ENCODE results near the gene NAPG.
"Not testable (repeated sequence)": the region's sequence is repeated elsewhere in the genome, so short reads cannot be mapped to it uniquely, and the experiment has no call there.

Gene NAPG

DNA sequence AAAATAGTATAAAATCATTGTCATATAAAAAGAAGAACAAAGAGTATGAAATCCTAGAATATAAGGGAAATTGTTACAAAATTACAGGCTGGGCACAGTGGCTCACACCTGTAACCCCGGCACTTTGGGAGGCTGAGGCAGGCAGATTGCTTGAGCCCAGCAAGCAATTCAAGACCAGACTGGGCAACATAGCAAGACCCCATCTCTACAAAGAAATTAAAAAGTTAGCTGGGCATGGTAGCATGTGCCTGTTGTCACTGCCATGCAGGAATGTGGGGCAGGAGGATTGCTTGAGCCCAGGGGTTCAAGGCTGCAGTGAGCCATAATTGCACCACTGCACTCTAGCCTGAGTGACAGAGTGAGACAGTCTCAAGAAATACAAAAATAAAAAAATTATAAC, 44.8 kb downstream of the NAPG start:
- no peak overlapping the region for H3K9ac ChIP-seq (ENCODE audit: low read depth, low read length, poor library complexity, severe bottlenecking)
- H3K9me2 ChIP-seq (replicated peaks; ENCODE audit: low read depth, low read length) = no peaks in the 10 kb centered on the region
- H3K4me1 ChIP-seq (ENCODE audit: insufficient read depth, low read length, poor library complexity, severe bottlenecking) = no peaks in the 10 kb centered on the region
- no peak overlapping the region for H2AFZ ChIP-seq (ENCODE audit: low read length)
- H3K4me3 ChIP-seq (ENCODE audit: low read length, poor library complexity, severe bottlenecking) = no peak overlapping the region
- no peaks in the 10 kb centered on the region for H3K27me3 ChIP-seq (ENCODE audit: insufficient read depth, low read length, poor library complexity, severe bottlenecking)
- no peaks in the 10 kb centered on the region for H3K36me3 ChIP-seq (ENCODE audit: insufficient read depth, low read length)
- no peaks in the 10 kb centered on the region for H3K9me3 ChIP-seq (ENCODE audit: insufficient read depth, low read depth, low read length)
- no peak for TF ChIP-seq EZH2phosphoT487 (IDR thresholded peaks at IDR 0.05; ENCODE audit: borderline replicate concordance)
- TF ChIP-seq, protein P1, sequence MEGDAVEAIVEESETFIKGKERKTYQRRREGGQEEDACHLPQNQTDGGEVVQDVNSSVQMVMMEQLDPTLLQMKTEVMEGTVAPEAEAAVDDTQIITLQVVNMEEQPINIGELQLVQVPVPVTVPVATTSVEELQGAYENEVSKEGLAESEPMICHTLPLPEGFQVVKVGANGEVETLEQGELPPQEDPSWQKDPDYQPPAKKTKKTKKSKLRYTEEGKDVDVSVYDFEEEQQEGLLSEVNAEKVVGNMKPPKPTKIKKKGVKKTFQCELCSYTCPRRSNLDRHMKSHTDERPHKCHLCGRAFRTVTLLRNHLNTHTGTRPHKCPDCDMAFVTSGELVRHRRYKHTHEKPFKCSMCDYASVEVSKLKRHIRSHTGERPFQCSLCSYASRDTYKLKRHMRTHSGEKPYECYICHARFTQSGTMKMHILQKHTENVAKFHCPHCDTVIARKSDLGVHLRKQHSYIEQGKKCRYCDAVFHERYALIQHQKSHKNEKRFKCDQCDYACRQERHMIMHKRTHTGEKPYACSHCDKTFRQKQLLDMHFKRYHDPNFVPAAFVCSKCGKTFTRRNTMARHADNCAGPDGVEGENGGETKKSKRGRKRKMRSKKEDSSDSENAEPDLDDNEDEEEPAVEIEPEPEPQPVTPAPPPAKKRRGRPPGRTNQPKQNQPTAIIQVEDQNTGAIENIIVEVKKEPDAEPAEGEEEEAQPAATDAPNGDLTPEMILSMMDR (conservative IDR thresholded peaks at IDR 0.05; ENCODE audit: low read length) = no peak
- H3K4me2 ChIP-seq (ENCODE audit: low read depth, low read length, poor library complexity, severe bottlenecking) = no peak overlapping the region
- no peaks in the 10 kb centered on the region for H3F3A ChIP-seq (ENCODE audit: low read depth)
- no peaks in the 10 kb centered on the region for H4K20me1 ChIP-seq (ENCODE audit: insufficient read depth, low read length, poor library complexity, severe bottlenecking)
- H3K79me2 ChIP-seq (ENCODE audit: insufficient read depth, low read length) = no peaks in the 10 kb centered on the region

DNA sequence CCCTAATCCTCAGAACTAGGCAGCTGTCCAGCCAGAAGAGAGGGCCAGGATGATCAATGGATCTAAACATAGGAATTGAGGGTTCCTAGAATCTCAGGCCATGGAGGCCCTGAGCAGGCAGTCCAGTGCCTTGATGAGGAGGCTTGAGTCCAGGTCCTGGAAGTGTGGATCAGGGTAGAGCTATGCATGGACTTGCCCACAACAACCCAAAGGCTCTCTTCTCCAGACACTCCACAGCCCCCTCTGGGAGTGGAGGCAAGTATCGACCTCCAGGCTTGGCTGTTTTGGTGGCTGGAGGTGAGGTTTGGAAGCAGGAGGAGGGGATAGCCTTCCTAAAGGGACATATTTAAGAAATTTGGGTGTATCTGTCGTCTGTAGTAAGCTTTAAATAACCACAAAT, 45.7 kb downstream of the NAPG start:
- no peaks in the 10 kb centered on the region for H3K79me2 ChIP-seq (ENCODE audit: insufficient read depth, low read length)
- H3F3A ChIP-seq (ENCODE audit: low read depth) = no peaks in the 10 kb centered on the region
- H2AFZ ChIP-seq (ENCODE audit: low read length) = no peak overlapping the region
- no peaks in the 10 kb centered on the region for H3K36me3 ChIP-seq (ENCODE audit: insufficient read depth, low read length)
- H3K9me2 ChIP-seq (replicated peaks; ENCODE audit: low read depth, low read length) = no peaks in the 10 kb centered on the region
- no peaks in the 10 kb centered on the region for H3K27me3 ChIP-seq (ENCODE audit: insufficient read depth, low read length, poor library complexity, severe bottlenecking)
- TF ChIP-seq, protein P1 (conservative IDR thresholded peaks at IDR 0.05; ENCODE audit: low read length) = no peak
- TF ChIP-seq EZH2phosphoT487 (IDR thresholded peaks at IDR 0.05; ENCODE audit: borderline replicate concordance) = no peak
- H4K20me1 ChIP-seq (ENCODE audit: insufficient read depth, low read length, poor library complexity, severe bottlenecking) = no peaks in the 10 kb centered on the region
- no peaks in the 10 kb centered on the region for H3K4me1 ChIP-seq (ENCODE audit: insufficient read depth, low read length, poor library complexity, severe bottlenecking)
- H3K9me3 ChIP-seq (ENCODE audit: insufficient read depth, low read depth, low read length) = no peaks in the 10 kb centered on the region
- H3K4me2 ChIP-seq (ENCODE audit: low read depth, low read length, poor library complexity, severe bottlenecking) = no peak overlapping the region
- H3K4me3 ChIP-seq (ENCODE audit: low read length, poor library complexity, severe bottlenecking) = no peak overlapping the region
- no peak overlapping the region for H3K9ac ChIP-seq (ENCODE audit: low read depth, low read length, poor library complexity, severe bottlenecking)

DNA sequence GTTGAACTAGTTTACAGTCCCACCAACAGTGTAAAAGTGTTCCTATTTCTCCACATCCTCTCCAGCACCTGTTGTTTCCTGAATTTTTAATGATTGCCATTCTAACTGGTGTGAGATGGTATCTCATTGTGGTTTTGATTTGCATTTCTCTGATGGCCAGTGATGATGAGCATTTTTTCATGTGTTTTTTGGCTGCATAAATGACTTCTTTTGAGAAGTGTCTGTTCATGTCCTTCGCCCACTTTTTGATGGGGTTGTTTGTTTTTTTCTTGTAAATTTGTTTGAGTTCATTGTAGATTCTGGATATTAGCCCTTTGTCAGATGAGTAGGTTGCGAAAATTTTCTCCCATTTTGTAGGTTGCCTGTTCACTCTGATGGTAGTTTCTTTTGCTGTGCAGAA, 47.4 kb downstream of the NAPG start:
- not testable (repeated sequence) for H3K4me2 ChIP-seq (ENCODE audit: low read depth, low read length, poor library complexity, severe bottlenecking)

DNA sequence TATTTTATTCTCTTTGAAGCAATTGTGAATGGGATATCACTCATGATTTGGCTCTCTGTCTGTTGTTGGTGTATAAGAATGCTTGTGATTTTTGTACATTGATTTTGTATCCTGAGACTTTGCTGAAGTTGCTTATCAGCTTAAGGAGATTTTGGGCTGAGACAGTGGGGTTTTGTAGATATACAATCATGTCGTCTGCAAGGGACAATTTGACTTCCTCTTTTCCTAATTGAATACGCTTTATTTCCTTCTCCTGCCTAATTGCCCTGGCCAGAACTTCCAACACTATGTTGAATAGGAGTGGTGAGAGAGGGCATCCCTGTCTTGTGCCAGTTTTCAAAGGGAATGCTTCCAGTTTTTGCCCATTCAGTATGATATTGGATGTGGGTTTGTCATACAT, 48.6 kb downstream of the NAPG start:
- not testable (repeated sequence) for H2AFZ ChIP-seq (ENCODE audit: low read length); H3K4me2 ChIP-seq (ENCODE audit: low read depth, low read length, poor library complexity, severe bottlenecking); H3K9me2 ChIP-seq (replicated peaks; ENCODE audit: low read depth, low read length); H3K79me2 ChIP-seq (ENCODE audit: insufficient read depth, low read length); H3K4me1 ChIP-seq (ENCODE audit: insufficient read depth, low read length, poor library complexity, severe bottlenecking); H3K9me3 ChIP-seq (ENCODE audit: insufficient read depth, low read depth, low read length); H3K36me3 ChIP-seq (ENCODE audit: insufficient read depth, low read length); H3K4me3 ChIP-seq (ENCODE audit: low read length, poor library complexity, severe bottlenecking); H3F3A ChIP-seq (ENCODE audit: low read depth); H3K9ac ChIP-seq (ENCODE audit: low read depth, low read length, poor library complexity, severe bottlenecking); H4K20me1 ChIP-seq (ENCODE audit: insufficient read depth, low read length, poor library complexity, severe bottlenecking); H3K27me3 ChIP-seq (ENCODE audit: insufficient read depth, low read length, poor library complexity, severe bottlenecking)

More for the DNA sequence above, 47.4 kb downstream of the NAPG start:
- H3K9me3 ChIP-seq (ENCODE audit: insufficient read depth, low read depth, low read length); H3K27me3 ChIP-seq (ENCODE audit: insufficient read depth, low read length, poor library complexity, severe bottlenecking); H3K4me3 ChIP-seq (ENCODE audit: low read length, poor library complexity, severe bottlenecking); H3K9ac ChIP-seq (ENCODE audit: low read depth, low read length, poor library complexity, severe bottlenecking); H4K20me1 ChIP-seq (ENCODE audit: insufficient read depth, low read length, poor library complexity, severe bottlenecking); H3K36me3 ChIP-seq (ENCODE audit: insufficient read depth, low read length); H2AFZ ChIP-seq (ENCODE audit: low read length); H3F3A ChIP-seq (ENCODE audit: low read depth); H3K9me2 ChIP-seq (replicated peaks; ENCODE audit: low read depth, low read length); H3K4me1 ChIP-seq (ENCODE audit: insufficient read depth, low read length, poor library complexity, severe bottlenecking); H3K79me2 ChIP-seq (ENCODE audit: insufficient read depth, low read length): not testable (repeated sequence)

DNA sequence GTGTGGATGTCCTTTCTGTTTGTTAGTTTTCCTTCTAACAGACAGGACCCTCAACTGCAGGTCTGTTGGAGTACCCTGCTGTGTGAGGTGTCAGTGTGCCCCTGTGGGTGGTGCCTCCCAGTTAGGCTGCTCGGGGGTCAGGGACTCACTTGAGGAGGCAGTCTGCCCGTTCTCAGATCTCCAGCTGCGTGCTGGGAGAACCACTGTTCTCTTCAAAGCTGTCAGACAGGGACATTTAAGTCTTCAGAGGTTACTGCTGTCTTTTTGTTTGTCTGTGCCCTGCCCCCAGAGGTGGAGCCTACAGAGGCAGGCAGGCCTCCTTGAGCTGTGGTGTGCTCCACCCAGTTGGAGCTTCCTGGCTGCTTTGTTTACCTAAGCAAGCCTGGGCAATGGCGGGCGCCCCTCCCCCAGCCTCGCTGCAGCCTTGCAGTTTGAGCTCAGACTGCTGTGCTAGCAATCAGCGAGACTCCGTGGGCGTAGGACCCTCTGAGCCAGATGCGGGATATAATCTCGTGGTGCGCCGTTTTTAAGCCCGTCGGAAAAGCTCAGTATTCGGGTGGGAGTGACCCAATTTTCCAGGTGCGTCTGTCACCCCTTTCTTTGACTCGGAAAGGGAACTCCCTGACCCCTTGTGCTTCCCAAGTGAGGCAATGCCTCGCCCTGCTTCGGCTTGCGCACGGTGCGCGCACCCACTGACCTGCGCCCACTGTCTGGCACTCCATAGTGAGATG, 52.2 kb downstream of the NAPG start:
- H3K27me3 ChIP-seq (ENCODE audit: insufficient read depth, low read length, poor library complexity, severe bottlenecking); H3K4me3 ChIP-seq (ENCODE audit: low read length, poor library complexity, severe bottlenecking); H3F3A ChIP-seq (ENCODE audit: low read depth); H2AFZ ChIP-seq (ENCODE audit: low read length); H3K9ac ChIP-seq (ENCODE audit: low read depth, low read length, poor library complexity, severe bottlenecking); H4K20me1 ChIP-seq (ENCODE audit: insufficient read depth, low read length, poor library complexity, severe bottlenecking); H3K36me3 ChIP-seq (ENCODE audit: insufficient read depth, low read length); H3K4me1 ChIP-seq (ENCODE audit: insufficient read depth, low read length, poor library complexity, severe bottlenecking); H3K9me3 ChIP-seq (ENCODE audit: insufficient read depth, low read depth, low read length); H3K4me2 ChIP-seq (ENCODE audit: low read depth, low read length, poor library complexity, severe bottlenecking); H3K79me2 ChIP-seq (ENCODE audit: insufficient read depth, low read length); H3K9me2 ChIP-seq (replicated peaks; ENCODE audit: low read depth, low read length): not testable (repeated sequence)

DNA sequence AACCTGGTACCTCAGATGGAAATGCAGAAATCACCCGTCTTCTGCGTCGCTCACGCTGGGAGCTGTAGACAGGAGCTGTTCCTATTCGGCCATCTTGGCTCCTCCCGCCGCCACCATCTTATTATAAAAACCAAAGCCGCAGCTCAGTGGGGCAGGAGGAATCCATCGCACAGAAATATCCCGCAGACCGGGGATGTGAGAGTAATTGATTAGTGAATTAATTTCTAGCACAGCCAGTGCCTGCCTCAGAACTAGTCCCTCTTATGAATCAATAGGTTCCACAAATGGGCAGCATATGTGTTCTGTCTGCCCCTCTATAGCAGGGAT, 52.7 kb downstream of the NAPG start:
- not testable (repeated sequence) for H3K9me2 ChIP-seq (replicated peaks; ENCODE audit: low read depth, low read length); H3K27me3 ChIP-seq (ENCODE audit: insufficient read depth, low read length, poor library complexity, severe bottlenecking); H3F3A ChIP-seq (ENCODE audit: low read depth); H3K9ac ChIP-seq (ENCODE audit: low read depth, low read length, poor library complexity, severe bottlenecking); H3K4me1 ChIP-seq (ENCODE audit: insufficient read depth, low read length, poor library complexity, severe bottlenecking); H4K20me1 ChIP-seq (ENCODE audit: insufficient read depth, low read length, poor library complexity, severe bottlenecking); H3K4me3 ChIP-seq (ENCODE audit: low read length, poor library complexity, severe bottlenecking); H3K4me2 ChIP-seq (ENCODE audit: low read depth, low read length, poor library complexity, severe bottlenecking); H2AFZ ChIP-seq (ENCODE audit: low read length); H3K79me2 ChIP-seq (ENCODE audit: insufficient read depth, low read length); H3K9me3 ChIP-seq (ENCODE audit: insufficient read depth, low read depth, low read length); H3K36me3 ChIP-seq (ENCODE audit: insufficient read depth, low read length)
